ENCODE results near the gene ESPNL.

Gene ESPNL

GRCh38 chr2:238155051-238155760 is 55.1 kb downstream of the ESPNL start:
- in situ Hi-C loops (cut with HindIII; ENCODE audit: low pct_ligation_motif_present, low sequenced_read_pairs) = no loop called here
- no peaks in the 10 kb centered on the region for H3K27me3 ChIP-seq (replicated peaks)
- H3K36me3 ChIP-seq (replicated peaks) = no peaks in the 10 kb centered on the region
- peak overlapping the region; percentile 29 for H3K27ac ChIP-seq
- H3K4me3 ChIP-seq (ENCODE audit: low read depth, low read length) = no peak overlapping the region
- TF ChIP-seq, protein P1, sequence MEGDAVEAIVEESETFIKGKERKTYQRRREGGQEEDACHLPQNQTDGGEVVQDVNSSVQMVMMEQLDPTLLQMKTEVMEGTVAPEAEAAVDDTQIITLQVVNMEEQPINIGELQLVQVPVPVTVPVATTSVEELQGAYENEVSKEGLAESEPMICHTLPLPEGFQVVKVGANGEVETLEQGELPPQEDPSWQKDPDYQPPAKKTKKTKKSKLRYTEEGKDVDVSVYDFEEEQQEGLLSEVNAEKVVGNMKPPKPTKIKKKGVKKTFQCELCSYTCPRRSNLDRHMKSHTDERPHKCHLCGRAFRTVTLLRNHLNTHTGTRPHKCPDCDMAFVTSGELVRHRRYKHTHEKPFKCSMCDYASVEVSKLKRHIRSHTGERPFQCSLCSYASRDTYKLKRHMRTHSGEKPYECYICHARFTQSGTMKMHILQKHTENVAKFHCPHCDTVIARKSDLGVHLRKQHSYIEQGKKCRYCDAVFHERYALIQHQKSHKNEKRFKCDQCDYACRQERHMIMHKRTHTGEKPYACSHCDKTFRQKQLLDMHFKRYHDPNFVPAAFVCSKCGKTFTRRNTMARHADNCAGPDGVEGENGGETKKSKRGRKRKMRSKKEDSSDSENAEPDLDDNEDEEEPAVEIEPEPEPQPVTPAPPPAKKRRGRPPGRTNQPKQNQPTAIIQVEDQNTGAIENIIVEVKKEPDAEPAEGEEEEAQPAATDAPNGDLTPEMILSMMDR (IDR thresholded peaks at IDR 0.05; ENCODE audit: low read depth, low read length, missing control alignments) = no peak
- DNase-seq = peak; percentile 66

DNA sequence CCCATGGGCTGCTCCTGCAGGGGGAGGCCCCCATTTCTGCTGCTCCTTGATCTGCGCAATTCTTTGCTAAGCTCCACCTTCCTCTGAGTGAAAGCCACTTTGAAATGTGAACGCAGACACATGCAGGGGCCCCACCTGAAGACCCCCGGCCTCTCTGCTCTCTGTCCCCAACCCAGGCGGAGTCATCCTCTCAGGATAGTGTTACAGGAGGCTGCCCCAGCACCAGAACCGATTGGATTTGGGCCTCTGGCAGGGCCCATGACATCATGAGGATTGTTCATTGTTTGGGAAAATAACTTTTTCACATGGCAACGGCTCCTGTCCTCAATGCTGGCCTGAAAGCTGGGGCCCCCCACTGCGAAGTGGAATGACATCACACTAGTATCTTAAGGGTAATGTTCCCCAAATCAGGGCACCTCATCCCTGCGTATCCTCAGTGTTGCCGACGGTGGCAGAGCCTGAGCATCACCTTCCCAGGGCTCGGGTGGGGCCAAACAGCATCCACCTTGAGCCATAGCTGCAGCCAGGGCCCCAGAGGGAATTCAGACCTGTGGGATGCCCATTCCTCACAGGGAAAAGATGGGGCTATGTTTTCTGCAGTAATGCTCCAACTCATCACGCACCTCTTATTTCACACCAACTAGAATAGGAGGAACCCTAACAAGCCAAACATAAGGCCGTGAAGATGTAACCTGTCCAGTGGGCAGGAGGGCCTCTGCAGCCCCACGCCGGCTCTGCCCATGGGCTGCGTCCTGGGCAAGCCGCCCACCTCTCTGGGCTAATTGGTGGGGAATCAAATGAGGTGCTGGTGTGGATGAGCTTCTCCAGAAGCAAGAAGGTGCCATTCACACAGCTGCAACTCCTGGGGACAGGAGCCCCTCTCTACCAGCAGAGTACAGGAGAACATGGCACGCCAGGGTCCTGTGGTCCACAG is 55.9 kb downstream of the ESPNL start:
- H3K36me3 ChIP-seq (replicated peaks) = no peaks in the 10 kb centered on the region
- H3K27me3 ChIP-seq (replicated peaks) = no peaks in the 10 kb centered on the region
- in situ Hi-C loops (cut with HindIII; ENCODE audit: low pct_ligation_motif_present, low sequenced_read_pairs) = no loop called here
- no peak for DNase-seq
- H3K27ac ChIP-seq = peak overlapping the region; percentile 29
- H3K4me3 ChIP-seq (ENCODE audit: low read depth, low read length) = no peak overlapping the region
- TF ChIP-seq, protein P1 (IDR thresholded peaks at IDR 0.05; ENCODE audit: low read depth, low read length, missing control alignments) = no peak

DNA sequence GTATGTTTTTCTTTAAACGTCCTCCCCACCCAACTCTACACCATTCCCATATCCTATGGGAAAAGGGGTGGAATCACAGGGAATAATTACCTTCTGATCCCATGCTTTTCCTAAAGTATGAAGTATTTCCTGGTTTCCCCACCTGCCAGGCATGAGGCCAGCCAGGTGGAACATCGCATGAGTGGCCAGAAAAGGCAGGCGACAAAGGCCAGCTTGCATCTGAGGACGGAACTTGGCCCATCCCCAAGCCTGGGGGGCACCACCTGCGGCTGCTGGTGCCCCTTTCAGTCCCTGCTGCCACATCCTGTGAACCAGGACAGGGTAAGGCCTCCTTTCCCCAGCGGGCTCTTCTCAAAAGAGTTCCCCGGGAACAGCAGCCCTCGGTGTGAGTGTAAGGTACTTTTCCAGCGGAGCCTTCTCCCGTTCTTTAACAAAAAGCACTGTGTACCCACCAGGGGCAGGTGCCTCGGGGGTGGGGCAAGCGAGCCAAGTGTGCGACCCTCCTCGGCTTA is 57.4 kb downstream of the ESPNL start:
- TF ChIP-seq, protein P1 (IDR thresholded peaks at IDR 0.05; ENCODE audit: low read depth, low read length, missing control alignments) = no peak
- no peak for DNase-seq
- no peak overlapping the region for H3K27ac ChIP-seq
- no peaks in the 10 kb centered on the region for H3K27me3 ChIP-seq (replicated peaks)
- H3K36me3 ChIP-seq (replicated peaks) = no peaks in the 10 kb centered on the region
- no peak overlapping the region for H3K4me3 ChIP-seq (ENCODE audit: low read depth, low read length)
- in situ Hi-C loops (cut with HindIII; ENCODE audit: low pct_ligation_motif_present, low sequenced_read_pairs) = no loop called here

GRCh38 chr2:238158018-238158508 is 57.9 kb downstream of the ESPNL start:
- in situ Hi-C loops (cut with HindIII; ENCODE audit: low pct_ligation_motif_present, low sequenced_read_pairs) = no loop called here
- TF ChIP-seq, protein P1 (IDR thresholded peaks at IDR 0.05; ENCODE audit: low read depth, low read length, missing control alignments) = no peak
- H3K36me3 ChIP-seq (replicated peaks) = no peaks in the 10 kb centered on the region
- DNase-seq = no peak
- H3K27ac ChIP-seq = no peak overlapping the region
- H3K4me3 ChIP-seq (ENCODE audit: low read depth, low read length) = no peak overlapping the region
- no peaks in the 10 kb centered on the region for H3K27me3 ChIP-seq (replicated peaks)

DNA sequence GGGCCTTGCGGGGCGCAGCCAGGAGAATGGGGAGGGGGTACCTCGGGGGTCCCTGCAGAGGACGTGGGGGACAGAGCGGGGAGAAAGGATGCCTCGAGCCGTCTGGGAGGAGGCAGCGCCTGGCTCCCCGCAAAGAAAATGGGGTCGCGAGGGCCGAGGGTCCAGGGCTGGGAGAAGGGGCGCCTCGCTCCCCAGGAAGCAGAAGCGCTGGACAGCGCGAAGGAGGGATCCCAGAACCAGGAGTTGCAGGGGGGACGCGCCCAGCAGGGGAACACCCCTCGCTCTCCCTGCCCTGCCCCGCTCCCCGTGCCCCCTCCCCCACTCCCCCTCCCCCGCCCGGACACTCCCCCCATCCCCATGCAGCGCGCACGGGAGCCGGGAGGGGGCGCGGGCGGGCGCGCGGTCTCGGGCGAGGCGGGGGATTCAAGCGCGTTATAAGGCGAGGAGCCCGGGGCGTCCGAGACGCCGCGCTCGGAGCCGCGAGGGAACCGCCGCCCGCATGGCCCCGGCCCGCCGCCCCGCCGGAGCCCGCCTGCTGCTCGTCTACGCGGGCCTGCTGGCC is 58.5 kb downstream of the ESPNL start, which contains the start of gene ERFE:
Gene ERFE, plus strand, starts transcription at position 462 of the 562 bp plus-strand sequence. Its CDS starts 38 bp downstream, at position 500.
- DNase-seq = no peak
- Histone ChIP-seq H3K27ac (no peak within 1 kb of the TSS), H3K27me3 (replicated peaks) (no peaks in the 10 kb centered on the region), H3K36me3 (replicated peaks) (no peaks in the 10 kb centered on the region), H3K4me3 (ENCODE audit: low read depth, low read length) (peak within 1 kb of the TSS; percentile 35)
- TF ChIP-seq, protein P1 (IDR thresholded peaks at IDR 0.05; ENCODE audit: low read depth, low read length, missing control alignments) = peak; percentile 40
- in situ Hi-C loops (cut with HindIII; ENCODE audit: low pct_ligation_motif_present, low sequenced_read_pairs) = no loop called here

Measured in brain microvascular endothelial cell (primary cell).